ENCODE measurements around the gene AGA.

AGA gene

GRCh38 chr4:177446586-177446985 lies 4.3 kb upstream of the AGA start:
- no peak for DNase-seq

DNA sequence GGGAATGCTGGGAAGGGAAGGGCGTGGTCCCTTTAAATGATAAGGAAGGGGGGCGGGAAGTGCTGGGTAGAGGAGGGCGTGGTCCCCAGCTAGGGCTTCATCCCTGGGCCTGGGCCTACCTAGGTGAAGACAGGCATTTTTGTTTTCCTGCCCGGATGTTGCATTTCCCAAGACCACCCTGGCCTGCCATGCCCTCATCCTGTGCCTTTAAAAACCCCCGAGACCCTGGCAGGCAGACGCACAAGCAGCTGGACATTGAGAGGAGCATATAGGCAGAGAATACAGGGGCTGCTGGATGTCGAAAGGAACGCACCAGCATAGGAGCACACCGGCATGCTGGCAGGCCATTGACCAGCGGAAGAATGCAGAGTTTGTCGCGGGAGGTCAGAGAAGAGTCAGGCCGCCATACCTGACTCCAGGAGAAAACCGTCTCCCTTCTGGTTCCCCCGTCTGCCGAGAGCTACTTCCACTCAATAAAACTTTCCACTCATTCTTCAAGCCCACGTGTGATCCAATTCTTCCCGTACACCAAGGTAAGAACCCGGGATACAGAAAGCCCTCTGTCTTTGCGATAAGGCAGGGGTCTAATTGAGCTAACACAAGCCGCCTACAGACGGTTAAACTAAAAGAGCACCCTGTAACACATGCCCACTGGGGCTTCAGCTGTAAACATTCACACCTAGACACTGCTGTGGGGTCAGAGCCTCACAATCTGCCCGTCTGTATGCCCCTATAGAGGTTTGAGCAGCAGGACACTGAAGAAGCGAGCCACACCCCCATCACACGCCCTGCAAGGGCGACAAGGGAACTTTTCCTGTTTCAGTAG lies 2.9 kb upstream of the AGA start:
- no peak for DNase-seq

- DNase-seq = no peak
Observed at GRCh38 chr4:177441061-177441802, 1.0 kb downstream of the AGA start.

- DNase-seq = no peak
Observed at GRCh38 chr4:177436456-177436855, 5.8 kb downstream of the AGA start.

- DNase-seq = no peak
Observed at GRCh38 chr4:177434667-177435066, 7.6 kb downstream of the AGA start.

DNA sequence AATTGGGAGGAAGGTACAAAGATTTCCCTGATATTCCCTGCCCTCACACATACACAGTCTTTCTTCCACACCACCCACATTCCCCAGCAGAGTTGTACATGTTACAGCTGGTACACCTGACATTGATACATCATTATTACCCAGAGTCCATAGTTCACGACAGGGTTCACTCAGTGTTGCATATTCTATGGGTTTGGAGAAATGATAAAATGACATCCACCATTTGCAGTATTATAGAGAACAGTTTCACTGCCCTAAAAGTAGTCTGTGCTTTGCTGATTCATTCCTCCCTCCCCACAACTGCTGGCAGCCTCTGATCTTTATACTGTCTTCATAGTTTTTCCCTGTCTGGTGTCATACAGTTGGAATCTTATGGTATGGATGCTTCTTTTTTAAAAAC lies 15.0 kb downstream of the AGA start:
- DNase-seq = no peak

DNA sequence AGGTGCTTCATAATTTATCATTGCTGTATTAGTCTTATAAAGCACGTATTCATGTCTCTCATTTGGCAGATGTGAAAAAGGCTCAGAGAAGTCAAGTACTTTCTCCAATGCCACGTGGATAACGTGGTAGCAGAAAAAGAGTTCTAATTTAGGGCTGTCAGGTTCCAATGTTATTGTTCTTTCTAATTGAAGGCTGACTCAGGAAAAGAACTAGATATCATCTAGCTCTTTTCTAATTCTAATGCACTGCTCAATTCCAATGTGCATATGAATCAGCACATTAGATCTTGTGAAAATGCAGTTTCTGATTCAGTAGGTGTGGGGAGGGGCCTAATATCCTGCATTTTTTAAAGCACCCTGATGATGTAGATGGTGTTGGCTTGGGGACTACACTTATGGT lies 22.8 kb downstream of the AGA start:
- DNase-seq = no peak

GRCh38 chr4:177413656-177414055 lies 28.6 kb downstream of the AGA start:
- DNase-seq = no peak

- DNase-seq = no peak
Observed at GRCh38 chr4:177413076-177413475, 29.2 kb downstream of the AGA start.

- no peak for DNase-seq
Observed at GRCh38 chr4:177411996-177412395, 30.2 kb downstream of the AGA start.

DNA sequence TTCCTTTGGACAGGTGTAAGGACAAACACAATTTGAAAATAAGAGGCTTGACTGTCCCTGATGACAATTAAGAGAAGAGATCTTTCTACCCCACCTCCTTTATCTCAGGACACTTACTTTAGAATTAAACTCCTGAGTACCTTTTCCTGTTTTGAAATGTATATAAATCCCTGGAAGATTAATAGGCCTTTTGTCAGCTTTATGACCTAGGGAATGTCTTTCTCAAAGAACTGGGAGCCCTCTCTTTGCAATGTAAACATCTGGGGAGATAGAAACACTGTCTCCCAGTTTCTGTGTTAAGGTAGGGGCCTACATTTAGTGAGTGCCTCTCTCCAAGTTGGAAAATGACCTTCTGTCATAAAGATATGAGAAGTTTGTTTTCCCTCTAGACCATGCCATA lies 31.7 kb downstream of the AGA start:
- DNase-seq = no peak

DNA sequence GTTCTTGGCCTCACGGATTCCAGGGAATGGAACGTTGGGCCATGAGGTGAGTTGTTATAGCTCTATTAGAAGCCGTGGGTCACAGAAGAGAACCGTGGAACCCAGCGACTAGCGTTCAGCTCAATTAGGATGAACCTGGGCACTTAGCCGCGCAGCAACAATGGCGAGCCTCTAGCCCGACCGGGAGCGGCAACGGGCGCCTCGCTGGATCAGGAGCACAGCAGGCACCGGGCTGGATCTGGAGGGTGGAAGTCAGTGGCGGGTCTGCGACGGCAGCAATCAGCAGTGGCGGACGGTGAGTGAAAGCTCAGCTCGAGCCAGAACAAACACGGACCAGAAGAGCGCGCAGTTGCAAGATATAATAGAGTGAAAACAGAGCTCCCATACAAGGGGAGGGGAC lies 34.2 kb downstream of the AGA start:
- no peak for DNase-seq

DNA sequence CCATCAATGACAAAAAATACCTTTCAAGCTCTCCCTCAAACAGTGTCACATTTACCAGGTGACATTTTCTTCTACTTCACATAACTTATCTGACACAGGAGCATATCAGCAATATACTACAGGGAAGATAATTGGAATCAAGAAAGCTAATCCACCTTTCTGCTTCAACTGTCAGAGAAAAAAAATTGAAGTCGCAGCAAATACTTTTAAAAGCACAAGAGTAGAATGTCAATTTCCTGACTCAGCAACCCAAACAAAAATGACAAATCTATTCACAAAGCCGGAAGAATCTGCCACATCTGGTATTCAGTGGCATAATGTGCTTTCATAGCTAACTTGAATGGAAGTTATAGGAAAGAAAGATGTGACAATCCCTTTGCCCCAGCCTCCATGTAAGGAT lies 36.7 kb downstream of the AGA start:
- no peak for DNase-seq

DNA sequence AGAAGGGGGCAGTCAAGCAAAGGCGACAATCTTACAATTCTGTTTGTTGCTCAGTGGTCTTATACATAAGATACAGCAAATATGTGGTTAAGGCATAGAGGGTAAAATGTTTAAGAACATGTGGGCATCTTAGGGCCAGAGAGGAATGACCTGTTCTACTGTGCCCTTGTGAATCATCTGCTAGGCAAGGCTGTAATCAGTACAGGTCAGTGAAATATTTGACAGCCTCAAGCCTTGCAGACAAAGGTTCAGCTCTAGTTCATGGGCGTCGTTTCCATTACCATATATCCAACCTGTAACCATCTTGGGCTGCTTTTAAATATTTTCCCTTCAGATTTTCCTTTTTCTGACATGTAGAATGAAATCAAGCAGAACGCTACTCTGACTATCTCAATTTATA lies 37.3 kb downstream of the AGA start:
- no peak for DNase-seq

- DNase-seq = no peak
Observed at GRCh38 chr4:177404342-177404741, 37.9 kb downstream of the AGA start.

DNA sequence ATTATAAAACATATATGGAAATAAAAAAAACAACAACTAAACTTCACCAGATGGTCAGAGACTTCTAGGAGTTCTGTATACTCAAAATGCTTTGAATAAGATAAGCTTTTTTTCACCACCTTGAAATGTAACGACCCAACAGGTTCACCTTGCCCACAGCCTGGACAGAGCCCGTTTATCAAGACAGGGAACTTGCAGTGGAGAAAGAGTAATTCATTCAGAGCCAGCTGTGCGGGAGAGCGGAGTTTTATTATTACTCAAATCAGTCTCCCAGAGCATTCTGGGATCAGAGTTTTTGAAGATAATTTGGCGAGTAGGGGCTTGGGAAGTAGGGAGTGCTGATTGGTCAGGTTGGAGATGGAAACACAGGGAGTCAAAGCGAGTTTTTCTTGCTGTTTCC lies 38.5 kb downstream of the AGA start:
- no peak for DNase-seq

GRCh38 chr4:177401658-177402273 lies 40.5 kb downstream of the AGA start:
- no peak for DNase-seq

DNA sequence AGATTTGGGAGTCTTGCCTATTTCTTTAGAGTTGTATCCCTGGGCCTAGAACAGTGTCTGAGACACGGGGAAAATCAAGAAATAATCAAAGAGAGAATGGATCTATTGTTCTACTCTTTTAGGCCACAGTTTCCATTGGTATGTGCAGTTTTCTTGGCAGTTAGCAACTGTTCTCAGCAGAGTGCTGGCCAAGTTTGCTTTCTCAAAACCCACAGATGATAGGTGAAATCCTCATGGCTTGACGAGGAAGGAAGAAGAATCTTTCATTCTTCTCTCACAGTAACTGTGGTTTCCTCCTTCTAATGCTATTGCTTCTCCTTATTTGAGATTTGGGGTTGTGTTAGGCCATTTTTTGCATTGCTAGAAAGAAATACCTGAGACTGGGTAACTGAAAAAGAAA lies 42.2 kb downstream of the AGA start:
- DNase-seq = no peak

DNA sequence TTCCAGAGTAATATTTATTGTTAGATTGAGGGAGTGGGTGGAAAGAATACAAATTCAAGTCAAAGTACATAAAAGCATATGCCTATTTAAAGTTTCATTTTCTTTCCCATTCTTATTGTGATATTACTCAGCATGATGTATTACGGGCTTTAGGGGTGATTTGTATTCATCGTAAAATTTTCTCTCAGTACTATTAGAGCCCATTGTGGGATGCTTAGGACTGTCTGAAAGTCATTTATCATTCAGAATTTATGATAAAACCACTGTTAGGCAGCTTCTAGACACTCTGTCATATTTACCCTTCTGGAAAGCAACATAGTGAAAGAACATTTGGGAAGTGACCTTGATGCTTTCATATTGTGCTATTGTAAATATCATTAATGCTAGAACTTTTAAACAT lies 45.9 kb downstream of the AGA start:
- no peak for DNase-seq

GRCh38 chr4:177393236-177393635 lies 49.0 kb downstream of the AGA start:
- DNase-seq = no peak

GRCh38 chr4:177391953-177392352 lies 50.3 kb downstream of the AGA start:
- DNase-seq = no peak

DNA sequence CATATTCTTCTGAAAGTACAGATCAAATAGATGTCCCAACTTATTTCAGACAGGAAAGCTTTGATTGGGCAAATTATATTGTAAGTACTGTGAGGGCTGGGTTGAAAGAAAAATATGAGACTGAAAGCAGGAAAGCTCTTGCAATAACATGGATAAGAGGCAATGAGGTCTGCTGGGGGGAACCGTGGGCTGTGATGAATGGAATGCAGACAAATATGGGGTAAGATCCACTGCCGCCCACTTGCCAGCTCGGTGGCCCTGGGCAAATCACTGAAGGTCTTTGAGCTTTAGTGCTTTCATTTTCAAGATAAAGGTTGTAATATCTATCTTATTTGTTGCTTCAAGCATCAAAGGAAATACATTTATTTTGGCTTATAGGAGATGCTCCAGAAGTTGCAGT lies 51.0 kb downstream of the AGA start:
- no peak for DNase-seq

DNA sequence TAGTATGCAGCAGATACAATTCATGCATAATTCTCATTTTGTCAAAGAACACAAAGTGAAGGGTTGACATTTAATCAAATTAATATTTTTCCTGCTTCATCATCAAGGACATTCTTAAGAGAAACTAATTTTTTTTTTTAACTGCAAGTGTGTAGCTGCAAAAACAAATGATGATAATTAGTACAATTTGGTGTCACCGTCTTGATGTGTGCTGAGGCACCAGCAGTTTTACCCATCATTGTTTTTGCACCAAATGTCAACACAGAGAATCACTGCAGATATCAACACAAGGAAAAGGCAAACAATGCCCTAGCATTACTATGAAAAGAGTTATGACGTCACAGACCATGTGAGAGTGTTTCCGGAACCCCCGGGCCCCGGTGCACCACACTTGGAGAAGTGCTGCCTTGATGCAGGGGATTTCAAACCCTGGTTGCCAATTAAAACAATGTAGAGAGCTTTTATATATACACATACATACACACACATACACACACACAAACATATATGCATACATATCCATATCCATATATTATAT lies 55.9 kb downstream of the AGA start:
- DNase-seq = no peak

Measured in T1000 (cell line).